ENCODE data around the gene MKLN1. TPM values are rescaled to one million over a fixed set of nuclear protein-coding genes. Genes with fewer than 3 reads are reported as not detected.

Gene MKLN1
- total RNA-seq, 2 experiments from 2014 or later: 38.5 TPM

DNA sequence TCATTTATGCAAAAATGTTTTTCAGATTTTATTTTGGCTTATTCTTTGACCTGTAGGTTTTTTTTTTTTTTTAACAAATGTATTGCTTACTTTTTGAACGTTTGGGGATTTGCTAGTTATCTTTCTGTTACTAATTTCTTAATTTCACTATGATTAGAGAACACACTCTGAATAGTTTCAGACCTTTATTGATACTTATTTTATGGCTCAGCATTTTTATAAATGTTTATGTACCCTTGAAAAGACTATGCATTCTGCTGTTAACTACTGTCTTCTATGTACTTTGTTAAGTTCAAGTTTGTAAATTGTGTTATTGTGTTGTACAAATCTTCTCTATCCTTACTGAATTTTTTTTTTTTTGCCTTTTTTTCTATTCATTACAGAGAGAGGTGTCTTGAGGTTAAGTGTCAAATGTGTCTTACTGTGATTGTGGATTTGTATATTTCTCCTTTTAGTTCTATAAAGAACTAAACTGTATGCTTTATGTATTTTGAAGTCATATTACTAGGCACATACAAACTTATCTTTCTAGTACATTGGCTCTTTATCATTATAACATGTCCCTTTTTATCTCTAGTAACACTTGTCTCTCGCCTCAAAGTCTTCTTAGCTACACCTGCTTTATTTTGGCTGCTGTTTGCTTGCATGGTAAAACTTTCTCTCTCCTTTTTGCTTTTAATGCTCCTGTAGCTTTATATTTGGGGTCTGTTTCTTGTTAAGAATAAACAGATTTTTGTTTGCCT is 8.1 kb downstream of the MKLN1 start:
- no peak for ATAC-seq
- Mint-ChIP-seq H3K9me3 (peaks cover 27% of the 10 kb centered on the region), H3K27me3 (no peaks in the 10 kb centered on the region), H3K27ac (no peak overlapping the region), H3K4me1 (ENCODE audit: low read depth) (peaks cover 54% of the 10 kb centered on the region), H3K36me3 (ENCODE audit: low read depth) (peaks cover 43% of the 10 kb centered on the region), H3K4me3 (no peak overlapping the region)
- no peak for DNase-seq
- POLR2A ChIA-PET: no interaction called here
- CTCF ChIA-PET: interaction anchor here (0.6 to 1.2 kb wide), 2 partner anchors 226 to 1159 kb away, joined by 3 read pairs; no protein-coding TSS in a partner anchor
- intact Hi-C loops (cut with micrococcal nuclease): no loop called here
- TF ChIP-seq CTCF (IDR thresholded peaks at IDR 0.05): no peak

- Mint-ChIP-seq H3K27ac (no peak overlapping the region), H3K4me3 (no peak overlapping the region), H3K4me1 (ENCODE audit: low read depth) (peaks cover 55% of the 10 kb centered on the region), H3K27me3 (no peaks in the 10 kb centered on the region), H3K36me3 (ENCODE audit: low read depth) (peaks cover 53% of the 10 kb centered on the region), H3K9me3 (peaks cover 29% of the 10 kb centered on the region)
- POLR2A ChIA-PET: interaction anchor here (0.7 to 2.0 kb wide), 2 partner anchors 9 to 52 kb away, joined by 3 to 11 read pairs; partner anchors contain the start of gene MKLN1
- ATAC-seq: no peak
- DNase-seq: no peak
- TF ChIP-seq CTCF (IDR thresholded peaks at IDR 0.05): no peak
- intact Hi-C loops (cut with micrococcal nuclease): no loop called here
- CTCF ChIA-PET: interaction anchor here (1.2 kb wide), 1 partner anchor 227 kb away, joined by 3 read pairs; no protein-coding TSS in a partner anchor
Observed at GRCh38 chr7:131336956-131337355, 9.3 kb downstream of the MKLN1 start.

DNA sequence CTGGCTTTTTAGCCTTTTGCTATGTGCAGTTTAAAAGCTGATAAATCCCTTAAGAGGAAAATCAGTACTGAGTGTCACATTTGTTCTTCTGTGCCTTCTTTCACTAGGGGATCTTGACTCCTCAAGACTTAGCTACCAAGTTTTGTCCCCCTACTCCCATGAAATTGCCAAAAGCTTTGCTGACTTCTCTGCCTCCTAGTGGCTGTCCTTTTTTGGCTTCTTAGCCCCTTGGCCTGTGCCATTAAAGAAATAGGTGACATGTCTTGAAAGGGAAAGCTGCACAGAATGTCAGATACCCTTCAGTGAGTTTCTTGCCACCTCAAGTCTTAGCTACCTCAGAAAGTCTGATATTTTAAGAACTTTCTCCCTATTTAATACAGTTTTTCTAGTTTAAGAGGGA is 10.5 kb downstream of the MKLN1 start:
- no peak overlapping the region for H3K4me3 Mint-ChIP-seq
- intact Hi-C loops (cut with micrococcal nuclease): no loop called here
- peaks cover 66% of the 10 kb centered on the region for H3K4me1 Mint-ChIP-seq (ENCODE audit: low read depth)
- no peaks in the 10 kb centered on the region for H3K27me3 Mint-ChIP-seq
- ChIA-PET POLR2A (interaction anchor here (0.6 to 2.0 kb wide), 4 partner anchors 11 to 231 kb away, joined by 3 to 11 read pairs (median 3); partner anchors contain the start of gene MKLN1), CTCF (interaction anchor here (0.9 to 1.4 kb wide), 8 partner anchors 9 to 77 kb away, joined by 3 to 6 read pairs (median 3); partner anchors contain the start of gene MKLN1)
- peaks cover 49% of the 10 kb centered on the region for H3K36me3 Mint-ChIP-seq (ENCODE audit: low read depth)
- ATAC-seq (no peak), DNase-seq (no peak)
- H3K27ac Mint-ChIP-seq: no peak overlapping the region
- H3K9me3 Mint-ChIP-seq: peaks cover 29% of the 10 kb centered on the region
- no peak for TF ChIP-seq CTCF (IDR thresholded peaks at IDR 0.05)

DNA sequence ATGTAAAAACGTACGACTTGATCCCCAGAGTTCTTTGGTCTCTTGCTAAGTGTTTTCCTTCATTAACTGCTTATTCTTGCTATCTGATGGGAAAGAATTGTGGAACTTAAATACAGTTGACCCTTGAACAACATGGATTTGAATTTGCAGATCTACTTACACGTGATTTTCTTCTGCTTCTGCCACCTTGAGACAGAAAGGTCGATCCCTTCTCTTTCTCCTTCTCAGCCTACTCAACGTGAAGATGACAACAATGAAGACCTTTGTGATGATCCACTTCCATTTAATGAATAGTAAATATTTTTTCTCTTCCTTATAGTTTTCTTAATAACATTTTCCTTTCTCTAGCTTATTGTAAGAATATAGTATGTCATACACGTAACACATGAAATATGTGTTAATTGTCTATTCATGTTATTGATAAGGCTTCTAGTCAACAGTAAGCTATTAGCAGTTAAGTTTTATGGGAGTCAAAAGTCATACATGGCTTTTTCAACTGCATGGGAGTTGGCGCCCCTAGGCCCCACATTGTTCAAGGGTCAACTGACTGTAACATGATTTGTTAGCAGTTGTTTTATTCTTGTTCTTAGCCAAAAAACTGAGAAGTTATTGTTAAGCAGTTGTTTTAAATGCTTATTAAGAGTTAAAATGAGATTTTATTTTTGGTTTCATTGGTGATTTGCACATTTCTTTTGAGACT is 11.2 kb downstream of the MKLN1 start:
- peaks cover 65% of the 10 kb centered on the region for H3K4me1 Mint-ChIP-seq (ENCODE audit: low read depth)
- intact Hi-C loops (cut with micrococcal nuclease): no loop called here

More for the DNA sequence above, 11.2 kb downstream of the MKLN1 start:
- no peak overlapping the region for H3K4me3 Mint-ChIP-seq
- H3K36me3 Mint-ChIP-seq (ENCODE audit: low read depth): peaks cover 44% of the 10 kb centered on the region
- no peaks in the 10 kb centered on the region for H3K27me3 Mint-ChIP-seq
- no peak for DNase-seq
- H3K9me3 Mint-ChIP-seq: peaks cover 27% of the 10 kb centered on the region
- ChIA-PET POLR2A (interaction anchor here (1.0 to 2.0 kb wide), 2 partner anchors 11 to 231 kb away, joined by 3 to 11 read pairs; partner anchors contain the start of gene MKLN1), CTCF (interaction anchor here (1.1 to 1.4 kb wide), 7 partner anchors 8 to 77 kb away, joined by 3 to 6 read pairs (median 3); partner anchors contain the start of gene MKLN1)
- no peak for ATAC-seq
- no peak for TF ChIP-seq CTCF (IDR thresholded peaks at IDR 0.05)
- no peak overlapping the region for H3K27ac Mint-ChIP-seq

Data from activated CD8-positive, alpha-beta T cell treated with anti-CD3 and anti-CD28 coated beads for 36 hours (primary cell).